PC-9 (cell line): ENCODE measurements around the gene CAPZB.

Experiments used
- EZH2 ChIP-seq: fragments of 200-600 bp; sonication (generic); IDR thresholded peaks from 2 replicates; pipeline ENCODE4 v1.8.0; 2017; ENCODE audit warnings: antibody characterized with exemption, low read depth
- TF ChIP-seq, protein P1 (sequence below): fragments of 200-600 bp; sonication (generic); conservative IDR thresholded peaks from 2 replicates; pipeline ENCODE4 v1.6.1; 2017; ENCODE audit warnings: mixed run types, antibody characterized with exemption, mild to moderate bottlenecking, moderate library complexity

GRCh38 chr1:19455353-19455752, 30.0 kb downstream of the CAPZB start:
- TF ChIP-seq, protein P1, sequence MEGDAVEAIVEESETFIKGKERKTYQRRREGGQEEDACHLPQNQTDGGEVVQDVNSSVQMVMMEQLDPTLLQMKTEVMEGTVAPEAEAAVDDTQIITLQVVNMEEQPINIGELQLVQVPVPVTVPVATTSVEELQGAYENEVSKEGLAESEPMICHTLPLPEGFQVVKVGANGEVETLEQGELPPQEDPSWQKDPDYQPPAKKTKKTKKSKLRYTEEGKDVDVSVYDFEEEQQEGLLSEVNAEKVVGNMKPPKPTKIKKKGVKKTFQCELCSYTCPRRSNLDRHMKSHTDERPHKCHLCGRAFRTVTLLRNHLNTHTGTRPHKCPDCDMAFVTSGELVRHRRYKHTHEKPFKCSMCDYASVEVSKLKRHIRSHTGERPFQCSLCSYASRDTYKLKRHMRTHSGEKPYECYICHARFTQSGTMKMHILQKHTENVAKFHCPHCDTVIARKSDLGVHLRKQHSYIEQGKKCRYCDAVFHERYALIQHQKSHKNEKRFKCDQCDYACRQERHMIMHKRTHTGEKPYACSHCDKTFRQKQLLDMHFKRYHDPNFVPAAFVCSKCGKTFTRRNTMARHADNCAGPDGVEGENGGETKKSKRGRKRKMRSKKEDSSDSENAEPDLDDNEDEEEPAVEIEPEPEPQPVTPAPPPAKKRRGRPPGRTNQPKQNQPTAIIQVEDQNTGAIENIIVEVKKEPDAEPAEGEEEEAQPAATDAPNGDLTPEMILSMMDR, result no peak
- no peak for TF ChIP-seq EZH2
